ENCODE data around the gene DPH6.
"Not testable (repeated sequence)": the region's sequence is repeated elsewhere in the genome, so short reads cannot be mapped to it uniquely, and the experiment has no call there.

DPH6 gene

DNA sequence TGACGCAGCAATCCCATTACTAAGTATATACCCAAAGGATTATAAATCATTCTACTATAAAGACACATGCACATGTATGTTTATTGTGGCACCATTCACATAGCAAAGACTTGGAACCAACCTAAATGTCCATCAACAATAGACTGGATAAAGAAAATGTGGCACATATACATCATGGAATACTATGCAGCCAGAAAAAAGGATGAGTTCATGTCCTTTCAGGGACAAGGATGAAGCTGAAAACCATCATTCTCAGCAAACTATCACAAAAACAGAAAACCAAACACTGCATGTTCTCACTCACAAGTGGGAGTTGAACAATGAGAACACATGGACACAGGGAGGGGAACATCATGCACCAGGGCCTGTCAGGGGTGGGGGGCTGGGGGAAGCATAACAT lies 167.5 kb downstream of the DPH6 start:
- not testable (repeated sequence) for H3K27ac ChIP-seq, H3K4me3 ChIP-seq

- no peak overlapping the region for H3K27ac ChIP-seq
- no peak overlapping the region for H3K4me3 ChIP-seq
These were observed 169.3 kb downstream of the DPH6 start for GRCh38 chr15:35376707-35377106.

DNA sequence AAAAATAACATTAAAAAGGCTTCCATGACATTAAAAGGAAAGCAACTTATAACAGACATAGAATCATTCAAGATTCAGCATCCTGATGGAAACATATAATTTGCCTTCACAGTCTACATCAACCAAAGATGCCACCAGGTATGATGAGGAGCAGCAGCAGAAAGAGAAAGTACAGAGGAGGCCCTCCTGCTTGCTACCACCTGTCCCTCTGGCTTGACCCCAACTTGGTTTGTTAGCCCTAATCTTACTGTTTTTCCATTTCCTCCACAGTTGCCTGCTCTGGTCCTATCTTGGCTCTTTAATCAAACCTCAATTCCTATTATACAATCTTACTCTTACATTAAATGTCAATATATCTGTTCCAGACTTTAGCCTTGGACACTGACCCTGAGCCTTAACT lies 171.3 kb downstream of the DPH6 start:
- no peak overlapping the region for H3K27ac ChIP-seq
- H3K4me3 ChIP-seq, result no peak overlapping the region

GRCh38 chr15:35362195-35362829 lies 183.7 kb downstream of the DPH6 start:
- no peak overlapping the region for H3K4me3 ChIP-seq
- no peak overlapping the region for H3K27ac ChIP-seq

DNA sequence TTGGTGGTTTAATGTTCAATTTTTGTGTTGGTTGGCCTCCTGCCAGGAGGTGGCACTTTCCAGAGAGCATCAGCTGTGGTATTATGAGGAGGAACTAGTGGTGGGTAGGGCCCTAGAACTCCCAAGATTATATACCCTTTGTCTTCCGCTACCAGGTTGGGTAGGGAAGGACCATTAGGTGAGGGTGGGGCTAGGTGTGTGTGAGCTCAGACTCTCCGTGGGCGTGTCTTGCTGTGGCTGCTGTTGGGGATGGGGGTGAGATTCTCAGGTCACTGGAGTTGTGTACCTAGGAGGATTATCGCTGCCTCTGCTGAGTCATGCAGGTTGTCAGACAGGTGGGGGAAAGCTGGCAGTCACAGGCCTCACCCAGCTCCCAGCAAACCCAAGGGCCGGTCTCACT lies 187.1 kb downstream of the DPH6 start:
- no peak overlapping the region for H3K4me3 ChIP-seq
- H3K27ac ChIP-seq, result no peak overlapping the region

DNA sequence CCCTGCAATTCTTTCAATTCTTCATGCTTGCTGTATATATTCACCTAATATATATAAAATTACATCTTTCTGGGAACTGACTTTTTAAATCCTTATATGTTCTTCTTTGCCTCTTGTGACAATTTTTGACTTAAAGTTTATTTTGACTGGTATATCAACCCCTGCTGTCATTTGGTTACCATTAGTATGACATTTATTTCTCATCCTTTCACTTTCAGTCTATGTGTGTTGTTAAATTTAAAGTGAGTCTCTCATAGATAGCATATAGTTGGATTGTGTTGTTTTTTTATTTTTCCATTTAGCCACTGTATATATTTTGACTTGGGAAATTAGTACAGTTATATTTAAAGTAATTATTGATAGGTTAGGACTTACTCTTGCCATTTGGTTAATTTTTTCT lies 194.9 kb downstream of the DPH6 start:
- Histone ChIP-seq H3K4me3 (no peak overlapping the region), H3K27ac (no peak overlapping the region)

DNA sequence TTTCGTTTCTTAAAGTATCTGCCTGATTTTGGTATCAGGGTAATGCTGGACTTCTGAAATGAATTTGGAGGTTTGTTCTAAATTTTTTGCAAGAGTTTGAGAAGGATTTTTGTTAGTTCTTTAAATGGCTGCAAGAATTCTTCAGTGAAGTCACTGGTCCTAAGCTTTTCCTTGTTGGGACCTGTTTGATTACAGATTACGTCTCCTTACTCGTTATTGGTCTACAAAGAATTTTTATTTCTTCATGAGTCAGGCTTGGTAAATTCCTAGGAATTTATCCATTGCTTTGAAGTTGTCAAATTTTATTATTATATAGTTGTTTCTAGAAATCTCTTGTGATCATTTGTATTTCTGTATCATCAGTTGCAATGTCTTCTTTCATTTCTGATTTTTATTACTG lies 196.0 kb downstream of the DPH6 start:
- no peak overlapping the region for H3K4me3 ChIP-seq
- no peak overlapping the region for H3K27ac ChIP-seq

DNA sequence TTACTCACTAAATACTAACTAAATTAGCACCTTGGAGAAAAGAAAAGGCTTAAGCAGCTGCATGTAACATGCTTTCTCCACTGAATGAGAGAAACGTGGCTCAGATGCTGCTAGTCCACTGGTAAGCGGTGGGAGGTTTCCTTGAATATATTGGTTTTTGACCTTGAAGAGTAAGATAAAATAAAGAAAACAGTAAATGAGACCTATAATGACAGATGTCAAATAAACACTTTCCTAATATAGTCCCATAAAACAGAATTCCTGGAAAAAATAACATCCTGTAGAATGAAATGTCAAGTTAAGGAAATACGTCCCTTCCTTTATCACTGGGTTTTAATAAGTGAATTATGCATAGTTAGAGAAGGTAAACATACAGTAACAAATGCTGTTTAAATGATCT lies 215.0 kb downstream of the DPH6 start:
- H3K27ac ChIP-seq, result no peak overlapping the region
- H3K4me3 ChIP-seq, result no peak overlapping the region

- Histone ChIP-seq H3K4me3 (no peak overlapping the region), H3K27ac (no peak overlapping the region)
These were observed 215.8 kb downstream of the DPH6 start for GRCh38 chr15:35330048-35330695.

DNA sequence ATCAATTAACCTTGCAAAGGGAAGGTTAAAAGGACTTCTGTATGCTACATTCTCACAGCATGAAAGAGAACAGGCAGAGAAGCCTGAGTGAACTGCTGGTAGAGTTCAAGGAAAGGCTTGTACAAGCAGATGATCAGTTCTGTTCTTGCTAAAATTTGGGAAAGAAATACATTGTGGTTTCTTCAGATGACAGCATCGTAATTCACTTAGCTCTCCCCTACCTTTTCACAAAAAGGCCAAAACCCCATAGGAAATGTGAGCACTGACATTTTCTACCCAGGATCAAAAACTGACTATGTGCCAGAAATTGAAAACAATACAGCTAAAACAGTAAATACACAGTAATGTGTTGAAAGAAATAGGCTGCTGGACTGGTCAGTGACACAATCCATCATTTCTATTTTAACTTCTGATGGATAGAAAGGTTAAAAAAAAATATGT lies 216.4 kb downstream of the DPH6 start:
- H3K27ac ChIP-seq, result no peak overlapping the region
- H3K4me3 ChIP-seq, result no peak overlapping the region

- not testable (repeated sequence) for H3K27ac ChIP-seq, H3K4me3 ChIP-seq
These were observed 217.1 kb downstream of the DPH6 start for GRCh38 chr15:35328836-35329235.

DNA sequence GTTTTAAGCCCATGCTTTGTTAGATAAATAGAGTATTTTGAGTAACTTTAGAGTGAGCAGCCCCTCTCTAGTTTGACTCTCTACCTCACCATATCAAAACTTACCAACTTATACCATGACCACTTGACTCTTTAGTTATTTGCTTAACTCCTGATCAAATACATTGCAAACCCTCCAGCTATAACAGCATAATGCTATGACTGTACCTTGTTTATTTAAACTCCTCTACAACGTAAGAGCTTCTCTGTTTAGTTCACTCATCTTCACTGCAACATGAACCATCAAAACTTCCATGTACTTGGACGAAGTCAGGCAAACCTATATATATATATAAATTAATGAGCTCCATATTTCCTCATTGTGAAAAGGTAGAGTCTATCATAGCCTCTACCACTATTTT lies 218.2 kb downstream of the DPH6 start:
- no peak overlapping the region for H3K27ac ChIP-seq
- no peak overlapping the region for H3K4me3 ChIP-seq

GRCh38 chr15:35325374-35325941 lies 220.5 kb downstream of the DPH6 start:
- H3K27ac ChIP-seq, result no peak overlapping the region
- no peak overlapping the region for H3K4me3 ChIP-seq

DNA sequence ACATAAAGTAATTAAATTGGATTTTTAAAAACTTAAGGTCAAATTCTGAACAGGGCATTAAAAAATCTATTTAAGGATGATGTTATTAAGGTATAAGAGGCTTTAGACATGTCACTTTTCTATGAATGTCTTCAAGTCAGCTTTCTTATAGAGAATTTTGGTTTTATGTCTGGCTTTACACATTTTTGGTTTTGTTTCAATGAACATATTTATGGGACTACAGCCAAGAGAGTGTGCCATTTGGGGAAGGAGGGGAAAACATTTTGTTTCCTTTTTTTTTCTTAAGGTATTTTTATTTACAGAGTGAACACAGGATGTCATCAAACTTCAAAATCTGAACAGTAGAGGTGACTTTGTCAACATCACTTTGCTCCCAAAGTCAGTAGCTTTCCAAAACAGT lies 222.8 kb downstream of the DPH6 start:
- no peak overlapping the region for H3K4me3 ChIP-seq
- H3K27ac ChIP-seq, result no peak overlapping the region

DNA sequence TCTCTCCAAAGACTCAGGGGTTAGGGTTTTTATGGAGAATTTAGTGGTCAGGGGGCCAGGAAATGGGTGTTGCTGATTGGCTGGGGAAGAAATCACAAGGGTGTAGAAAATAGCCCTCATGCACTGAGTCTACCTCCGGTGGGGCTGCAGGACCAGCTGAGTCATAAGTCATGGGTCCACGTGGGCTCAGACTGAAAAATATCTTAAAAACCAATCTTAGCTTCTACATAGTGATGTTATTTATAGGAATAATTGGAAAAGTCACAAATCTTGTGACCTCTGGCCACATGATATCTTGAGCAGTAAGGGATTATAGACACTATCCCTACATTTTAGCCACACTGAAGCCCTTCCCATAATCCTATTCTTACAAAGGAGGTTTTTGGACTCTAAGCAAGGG lies 224.0 kb downstream of the DPH6 start:
- Histone ChIP-seq H3K4me3 (no peak overlapping the region), H3K27ac (no peak overlapping the region)

DNA sequence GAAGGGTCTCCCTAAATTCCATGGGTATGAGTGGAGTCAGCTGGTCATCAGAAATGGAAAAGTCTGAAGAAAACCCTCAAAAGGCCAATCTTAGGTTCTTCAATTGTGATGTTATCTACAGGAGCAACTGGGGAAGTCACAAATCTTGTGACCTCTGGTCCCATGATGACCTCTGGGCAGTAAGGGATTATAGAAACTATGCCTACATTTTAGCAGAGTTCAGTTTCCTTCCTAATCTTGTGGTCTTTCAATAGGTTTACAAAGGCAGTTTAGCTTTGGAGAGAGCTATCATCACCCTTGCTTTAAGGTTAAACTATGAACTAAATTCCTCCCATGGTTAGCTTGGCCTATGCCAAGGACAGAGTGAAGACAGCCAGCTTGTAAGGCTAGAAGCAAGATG lies 225.1 kb downstream of the DPH6 start:
- H3K27ac ChIP-seq, result no peak overlapping the region
- H3K4me3 ChIP-seq, result no peak overlapping the region
